Endothelial cell of umbilical vein (primary cell): ENCODE data around the gene PHC2. TPM values are rescaled to one million over a fixed set of nuclear protein-coding genes. Genes with fewer than 3 reads are reported as not detected.

Source experiments
- BruUV-seq: library from RNA; stranded (reverse); fragments of 400-500 nt; replicated peaks from 2 replicates; lab custom pipeline; 2021; lab: Mats Ljungman, UMichigan
- CTCF ChIA-PET: fragments of 300-600, 350-600 bp; sonication (Branson Sonifier 250); formaldehyde crosslinking; loops from one replicate; lab custom pipeline; 2021; ENCODE audit warnings: antibody characterized with exemption, inconsistent platforms; lab: Charles Lee
- POLR2A ChIA-PET: fragments of 300-600, 350-600 bp; sonication (Branson Sonifier 250); formaldehyde crosslinking; loops from one replicate; lab custom pipeline; 2021; ENCODE audit warnings: antibody characterized with exemption, inconsistent platforms; lab: Charles Lee
- DNase-seq: peaks from one replicate; pipeline ENCODE4 v3.0.0-alpha.2; 2011; ENCODE audit warnings: low read depth, low spot score
- FAIRE-seq: peaks from 2 replicates; lab custom pipeline; 2011; peaks lifted over from hg19 to GRCh38; lab: Jason Lieb, UNC
- H2AFZ ChIP-seq: 2 replicates; pipeline ENCODE4 v1.6.0; 2012; ENCODE audit warnings: low read depth, low read length, control low read depth, inconsistent platforms
- H3K27ac ChIP-seq: 2 replicates; pipeline ENCODE4 v1.5.1; 2011; ENCODE audit warnings: low read depth, mild to moderate bottlenecking, control low read depth, low read length, moderate library complexity; ENCODE audit not compliant: insufficient read depth
- H3K27me3 ChIP-seq, 2 experiments: 2 replicates each; pipeline versions ENCODE4 v1.6.0 to v1.6.1; 2011; ENCODE audit warnings: low read length in 2 of 2, mixed read lengths in 1 of 2; ENCODE audit not compliant: control insufficient read depth in 2 of 2, insufficient read depth in 2 of 2
- H3K36me3 ChIP-seq, 2 experiments: 2 replicates in 1 of 2; 3 replicates in 1 of 2; pipeline ENCODE4 v1.5.1; 2011; ENCODE audit warnings: low read length in 2 of 2, mild to moderate bottlenecking in 1 of 2, moderate library complexity in 1 of 2; ENCODE audit not compliant: control insufficient read depth in 2 of 2, insufficient read depth in 2 of 2; ENCODE audit errors: extremely low read depth in 1 of 2
- H3K4me1 ChIP-seq: 3 replicates; pipeline ENCODE4 v1.5.1; 2011; ENCODE audit warnings: mild to moderate bottlenecking, low read length; ENCODE audit not compliant: control insufficient read depth, insufficient read depth; ENCODE audit errors: extremely low read depth
- H3K4me2 ChIP-seq: 2 replicates; pipeline ENCODE4 v1.6.1; 2011; ENCODE audit warnings: low read length, control low read depth, mixed read lengths; ENCODE audit not compliant: insufficient read depth
- H3K4me3 ChIP-seq, 3 experiments: fragments of 200-600 bp in 1 of 3; sonication (generic), shearing (Covaris generic) in 1 of 3; replicated peaks in 1 of 3; 2 replicates each; pipeline ENCODE4 v1.5.1; 2011 to 2016; ENCODE audit warnings: control low read depth in 3 of 3, low read length in 3 of 3, mild to moderate bottlenecking in 2 of 3, inconsistent platforms in 1 of 3, low read depth in 1 of 3, moderate library complexity in 1 of 3; ENCODE audit not compliant: insufficient read depth in 1 of 3
- H3K79me2 ChIP-seq: 2 replicates; pipeline ENCODE4 v1.6.0; 2012; ENCODE audit warnings: low read length, inconsistent platforms; ENCODE audit not compliant: control insufficient read depth, insufficient read depth
- H3K9ac ChIP-seq: replicated peaks from 2 replicates; pipeline ENCODE3; 2011; ENCODE audit warnings: low read length, control low read depth; ENCODE audit not compliant: insufficient read depth; ENCODE audit errors: extremely low read depth
- H3K9me1 ChIP-seq: replicated peaks from 3 replicates; pipeline ENCODE4 v1.6.0; 2011; ENCODE audit warnings: mild to moderate bottlenecking, low read length; ENCODE audit not compliant: control insufficient read depth, insufficient read depth; ENCODE audit errors: extremely low read depth
- H3K9me3 ChIP-seq: replicated peaks from 2 replicates; pipeline ENCODE4 v1.5.1; 2012; ENCODE audit warnings: low read length, inconsistent platforms; ENCODE audit not compliant: control insufficient read depth, insufficient read depth
- H4K20me1 ChIP-seq: replicated peaks from 2 replicates; pipeline ENCODE3; 2011; ENCODE audit warnings: mild to moderate bottlenecking, low read length; ENCODE audit not compliant: control insufficient read depth, insufficient read depth; ENCODE audit errors: extremely low read depth
- EZH2 ChIP-seq: IDR thresholded peaks from 2 replicates; pipeline ENCODE4 v1.6.1; 2012; ENCODE audit warnings: borderline replicate concordance, low read depth, mild to moderate bottlenecking, moderate library complexity, low read length, inconsistent platforms; ENCODE audit not compliant: severe bottlenecking
- FOS ChIP-seq: IDR thresholded peaks from 2 replicates; pipeline ENCODE4 v1.6.1; 2011; ENCODE audit warnings: mild to moderate bottlenecking, low read length, moderate library complexity, borderline replicate concordance; ENCODE audit not compliant: insufficient read depth
- GATA2 ChIP-seq: IDR thresholded peaks from 2 replicates; pipeline ENCODE4 v1.7.0; 2011; ENCODE audit warnings: low read depth, mild to moderate bottlenecking, moderate library complexity, mixed read lengths, low read length; ENCODE audit not compliant: insufficient read length, insufficient read depth
- JUN ChIP-seq: IDR thresholded peaks from 2 replicates; pipeline ENCODE4 v1.6.1; 2011; ENCODE audit warnings: borderline replicate concordance, low read depth; ENCODE audit not compliant: insufficient read length, insufficient read depth
- MYC ChIP-seq: IDR thresholded peaks from one replicate; pipeline ENCODE4 v1.6.1; 2011; ENCODE audit warnings: mild to moderate bottlenecking, low read depth, low read length
- POLR2A ChIP-seq: IDR thresholded peaks from 2 replicates; pipeline ENCODE4 v1.6.1; 2012; ENCODE audit warnings: low read depth, mild to moderate bottlenecking, control low read depth, low read length
- POLR2AphosphoS5 ChIP-seq: IDR thresholded peaks from 2 replicates; pipeline ENCODE4 v1.6.1; 2012; ENCODE audit warnings: low read depth, mild to moderate bottlenecking, control low read depth, low read length, moderate library complexity; ENCODE audit not compliant: insufficient read depth
- dilution Hi-C: fragments of 300-500 bp; cut with MboI; formaldehyde crosslinking; loops from one replicate; pipeline ENCODE4 v1.15.0; 2019; ENCODE audit warnings: low sequenced_read_pairs; ENCODE audit not compliant: extremely low pct_ligation_motif_present
- intact Hi-C: fragments of 100-400 bp; cut with micrococcal nuclease; formaldehyde crosslinking; loops from one replicate; pipeline ENCODE4 v1.10.0; 2022
- polyA plus RNA-seq, 4 experiments: library from polyadenylated mRNA; depleted of rRNA in 3 of 4; stranded (reverse) in 3 of 4; unstranded in 1 of 4; fragments of >200 nt; gene quantifications; 2 replicates each; pipeline versions ENCODE4 v1.2.1 to v1.2.3, GENCODE V29; 2011 to 2012; ENCODE audit warnings: missing spikeins in 1 of 4
- total RNA-seq: library from RNA; stranded (reverse); gene quantifications from 2 replicates; pipeline ENCODE4 v1.2.3, GENCODE V29; 2021

The PHC2 gene
- total and polyA plus RNA-seq, 2 donors (not counting 3 experiments of a cell fraction or from before 2014, with no cell fraction given): 65.6 to 79.0 TPM

GRCh38 chr1:33420870-33421775 is 9.8 kb downstream of the PHC2 start:
- H2AFZ ChIP-seq: peak overlapping the region; percentile 75
- FAIRE-seq: peak; percentile 60

DNA sequence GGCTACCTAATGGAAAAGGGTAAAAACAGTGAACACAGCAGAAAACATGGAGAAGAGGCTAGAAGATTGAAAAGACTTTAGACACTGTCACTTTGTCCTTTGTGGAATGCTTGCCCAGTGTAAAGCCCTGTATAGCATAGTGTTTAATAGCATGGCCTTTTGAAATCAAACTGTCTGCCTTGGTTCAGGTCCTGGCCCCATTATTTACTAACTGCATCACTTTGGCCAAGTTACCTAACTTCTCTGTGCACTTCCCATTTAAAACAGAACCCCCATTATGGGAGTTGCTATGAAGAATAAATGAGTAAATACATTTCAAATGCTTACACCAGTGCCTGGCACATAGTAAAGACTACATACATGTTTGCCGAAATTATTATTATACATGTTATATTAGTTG is 12.1 kb downstream of the PHC2 start:
- H2AFZ ChIP-seq: no peak overlapping the region
- no peak overlapping the region for H3K27ac ChIP-seq
- no peaks in the 10 kb centered on the region for H3K27me3 ChIP-seq
- no peak overlapping the region for H3K9ac ChIP-seq
- DNase-seq (no peak), FAIRE-seq (no peak)
- ChIA-PET CTCF (no interaction called here), POLR2A (no interaction called here)
- no peaks in the 10 kb centered on the region for H3K9me3 ChIP-seq
- H3K4me1 ChIP-seq: peaks cover 14% of the 10 kb centered on the region
- no peak overlapping the region for H3K4me2 ChIP-seq
- H3K9me1 ChIP-seq: no peaks in the 10 kb centered on the region
- H3K36me3 ChIP-seq: no peaks in the 10 kb centered on the region
- dilution Hi-C loops: no loop called here
- no peak overlapping the region for H3K4me3 ChIP-seq
- TF ChIP-seq POLR2A (no peak), EZH2 (no peak), MYC (no peak), GATA2 (no peak), FOS (no peak)
- H3K79me2 ChIP-seq: no peaks in the 10 kb centered on the region
- intact Hi-C loops: no loop called here
- no peaks in the 10 kb centered on the region for H4K20me1 ChIP-seq
- no TSS peak for BruUV-seq

More at GRCh38 chr1:33420870-33421775, 9.8 kb downstream of the PHC2 start:
- POLR2A ChIA-PET: no interaction called here
- Histone ChIP-seq H3K27ac (peak overlapping the region; percentile 42), H3K4me1 (peaks cover 14% of the 10 kb centered on the region), H3K79me2 (no peaks in the 10 kb centered on the region), H3K27me3 (no peaks in the 10 kb centered on the region), H3K4me2 (peak overlapping the region; percentile 77), H4K20me1 (no peaks in the 10 kb centered on the region), H3K4me3 (peak overlapping the region in 1 of 3 experiments; percentile 14), H3K9me3 (no peaks in the 10 kb centered on the region), H3K9ac (no peak overlapping the region), H3K36me3 (no peaks in the 10 kb centered on the region), H3K9me1 (no peaks in the 10 kb centered on the region)
- no TSS peak for BruUV-seq
- DNase-seq: peak; percentile 74
- TF ChIP-seq POLR2A (no peak), JUN (peak; percentile 52), EZH2 (no peak), POLR2AphosphoS5 (peak; percentile 37), MYC (no peak), GATA2 (peak; percentile 17), FOS (peak; percentile 87)
- dilution Hi-C loops: no loop called here
- CTCF ChIA-PET: interaction anchor here (1.1 to 1.7 kb wide), 5 partner anchors 11 to 126 kb away, joined by 3 to 7 read pairs (median 5); no protein-coding TSS in a partner anchor
- intact Hi-C loops: no loop called here
